Spleen (tissue), 7 donors: Measurements from ENCODE around the gene SRGAP3.

Source experiments
- CTCF ChIP-seq, 11 experiments: fragments of 200-600 bp in 7 of 11; fragments of 450-650 bp in 4 of 11; sonication (generic) in 4 of 11; IDR thresholded peaks in 8 of 11; conservative IDR thresholded peaks in 3 of 11; 1 replicate in 7 of 11; 2 replicates in 4 of 11; pipeline versions ENCODE4 v1.4.0 to v1.8.0; 2016 to 2021; ENCODE audit warnings: antibody characterized with exemption in 11 of 11, inconsistent platforms in 4 of 11, mild to moderate bottlenecking in 1 of 11
- POLR2A ChIP-seq, 3 donors: fragments of 450-650 bp; IDR thresholded peaks; one replicate each; pipeline ENCODE4 v1.5.1; 2017; ENCODE audit warnings: antibody characterized with exemption in 3 of 3, mild to moderate bottlenecking in 1 of 3
- POLR2AphosphoS5 ChIP-seq, 3 donors: sonication (generic); formaldehyde crosslinking; IDR thresholded peaks; one replicate each; pipeline ENCODE4 v1.5.1; 2017; ENCODE audit warnings: antibody characterized with exemption in 3 of 3
- donor health status: DM: no; HTN: no; CAD: no; lungs with moderate emphysema.
- donor health status: DM: no; HTN: no; CAD: no.
- donor health status: DM: no; HTN: no; CAD: no.

GRCh38 chr3:9061634-9062033, 187.8 kb downstream of the SRGAP3 start:
- no peak for TF ChIP-seq CTCF (IDR thresholded peaks at IDR 0.05 in 8 of 11, conservative IDR thresholded peaks at IDR 0.05 in 3 of 11)
- no peak for TF ChIP-seq POLR2AphosphoS5 (IDR thresholded peaks at IDR 0.05)
- no peak for TF ChIP-seq POLR2A (IDR thresholded peaks at IDR 0.05)
